NCI-H1105 treated with DMSO at 0.1 percent for 48 hours (cell line): Measurements from ENCODE around the gene LUC7L2.
"Not testable (repeated sequence)": the region's sequence is repeated elsewhere in the genome, so short reads cannot be mapped to it uniquely, and the experiment has no call there.

Experiments used
- DNase-seq: peaks from one replicate; lab custom pipeline; 2025; lab: John Stamatoyannopoulos, UW

The LUC7L2 gene, protein sequence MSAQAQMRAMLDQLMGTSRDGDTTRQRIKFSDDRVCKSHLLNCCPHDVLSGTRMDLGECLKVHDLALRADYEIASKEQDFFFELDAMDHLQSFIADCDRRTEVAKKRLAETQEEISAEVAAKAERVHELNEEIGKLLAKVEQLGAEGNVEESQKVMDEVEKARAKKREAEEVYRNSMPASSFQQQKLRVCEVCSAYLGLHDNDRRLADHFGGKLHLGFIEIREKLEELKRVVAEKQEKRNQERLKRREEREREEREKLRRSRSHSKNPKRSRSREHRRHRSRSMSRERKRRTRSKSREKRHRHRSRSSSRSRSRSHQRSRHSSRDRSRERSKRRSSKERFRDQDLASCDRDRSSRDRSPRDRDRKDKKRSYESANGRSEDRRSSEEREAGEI

DNA sequence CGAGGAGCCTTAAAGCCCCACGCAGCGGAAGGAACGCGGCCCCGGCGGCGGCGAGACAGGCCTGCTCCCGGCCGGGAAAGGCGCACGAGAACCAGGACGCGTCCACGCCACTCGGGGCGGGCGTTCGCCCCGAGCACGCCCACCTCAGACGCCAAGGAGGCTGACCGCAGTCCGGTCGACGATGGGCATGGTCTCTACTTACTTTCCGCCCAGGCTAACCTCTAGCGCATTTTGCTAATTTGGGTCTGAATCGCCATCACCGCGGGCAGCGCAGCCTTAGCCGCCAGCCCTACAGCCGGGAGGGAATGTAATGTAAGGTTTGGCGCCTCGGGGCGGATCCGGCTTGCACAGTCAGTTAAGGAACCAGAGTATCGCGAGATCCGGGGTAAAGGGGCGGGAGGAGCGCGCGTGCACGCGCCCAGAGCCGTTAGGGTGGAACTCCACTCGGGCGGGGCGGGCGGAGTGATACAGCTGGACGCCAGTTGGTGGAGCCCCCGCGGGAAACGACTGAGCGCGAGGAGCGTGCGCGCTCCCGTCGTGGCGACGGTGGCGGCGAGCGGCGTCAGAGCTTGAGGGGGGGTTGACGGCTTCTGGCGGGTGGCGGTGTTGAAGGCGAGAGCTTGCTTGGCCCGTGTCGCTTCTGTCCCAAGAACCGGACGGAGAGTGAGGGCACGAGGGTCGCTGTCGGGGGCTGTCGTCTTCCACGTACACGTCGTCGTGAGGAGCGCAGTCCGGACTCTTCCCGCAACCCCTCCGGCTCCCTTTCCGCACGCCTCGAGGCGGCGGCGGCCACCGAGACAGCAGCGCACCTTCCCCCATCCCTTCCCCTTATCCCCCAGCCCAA, at the start of gene LUC7L2:
Gene LUC7L2 (plus strand): TSS at position 529 of the 844 bp plus-strand sequence. CDS start 368 bp downstream, outside the sequence.
- peak; percentile 97 for DNase-seq

DNA sequence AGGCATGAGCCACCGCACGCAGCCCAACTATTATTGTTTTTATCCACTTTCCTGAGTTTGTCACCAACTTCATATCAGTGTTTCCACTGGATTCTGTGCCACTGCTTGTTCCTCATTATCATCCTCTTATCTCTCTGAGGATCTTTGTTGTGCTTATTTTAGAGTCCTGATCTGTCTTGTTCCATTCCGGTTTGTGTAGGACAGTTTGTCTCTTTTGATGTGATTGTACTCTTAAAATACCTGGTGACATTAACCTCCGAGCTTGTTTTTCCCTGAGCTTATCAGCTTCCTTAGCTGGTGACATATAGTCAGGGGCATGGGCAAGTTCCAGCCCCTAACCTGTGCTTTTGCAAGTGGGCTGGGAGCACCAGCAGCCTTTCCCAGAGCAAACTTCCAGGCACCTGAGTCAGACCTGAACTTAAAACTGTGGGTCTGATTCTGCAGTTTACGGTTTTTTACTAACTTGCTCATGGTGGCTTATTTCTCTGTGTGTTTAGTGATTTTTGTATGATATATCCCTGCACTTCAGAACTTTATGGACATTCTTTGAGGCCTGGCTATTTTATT, 41.7 kb upstream of the LUC7L2 start:
- DNase-seq = no peak

DNA sequence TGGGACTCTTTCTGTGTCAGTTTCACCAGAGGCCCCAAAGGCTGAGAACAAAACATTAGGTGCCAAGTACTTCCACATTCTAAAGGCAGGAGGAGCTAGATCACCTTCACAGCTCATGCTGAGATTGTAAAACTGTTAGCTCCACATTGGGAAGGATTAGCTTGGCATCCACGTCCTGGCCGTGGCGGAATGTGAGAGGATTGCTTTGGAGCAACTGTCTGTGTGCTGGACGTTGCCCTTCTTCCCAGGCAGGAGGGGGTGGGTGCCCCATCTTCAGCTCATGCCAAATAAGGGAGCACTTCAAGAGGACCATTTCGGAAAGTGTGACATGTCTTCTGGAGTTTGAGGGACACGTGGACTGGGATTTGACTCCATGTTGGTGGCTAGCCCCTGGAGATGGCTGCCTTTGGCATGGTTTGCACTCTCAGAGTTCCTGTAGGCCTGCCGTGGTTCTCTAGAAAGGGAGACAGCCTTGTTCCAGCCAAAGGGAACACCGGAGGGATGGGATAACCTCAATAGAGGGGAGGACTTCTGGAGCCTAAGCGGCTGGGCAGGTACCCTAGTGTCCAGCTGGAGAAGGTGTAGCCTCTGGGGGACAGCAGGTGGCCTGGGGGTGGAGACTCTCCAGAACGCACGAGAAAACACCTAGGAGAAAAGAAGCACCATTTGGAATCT, 38.5 kb upstream of the LUC7L2 start:
- no peak for DNase-seq

DNA sequence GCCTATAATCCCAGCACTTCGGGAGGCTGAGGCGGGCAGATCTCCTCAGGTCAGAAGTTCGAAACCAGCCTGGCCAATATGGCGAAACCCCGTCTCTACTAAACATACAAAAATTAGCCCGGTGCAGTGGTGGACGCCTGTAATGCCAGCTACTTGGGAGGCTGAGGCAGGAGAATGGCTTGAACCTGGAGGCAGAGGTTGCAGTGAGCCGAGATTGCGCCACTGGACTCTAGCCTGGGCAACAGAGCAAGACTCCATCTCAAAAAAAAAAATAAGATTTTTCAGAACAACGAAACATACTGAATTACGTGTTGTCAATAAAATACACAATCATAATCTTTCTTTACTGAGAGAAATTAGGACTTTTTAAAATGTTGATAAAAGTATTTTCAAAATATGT, 35.0 kb upstream of the LUC7L2 start:
- DNase-seq = not testable (repeated sequence)

DNA sequence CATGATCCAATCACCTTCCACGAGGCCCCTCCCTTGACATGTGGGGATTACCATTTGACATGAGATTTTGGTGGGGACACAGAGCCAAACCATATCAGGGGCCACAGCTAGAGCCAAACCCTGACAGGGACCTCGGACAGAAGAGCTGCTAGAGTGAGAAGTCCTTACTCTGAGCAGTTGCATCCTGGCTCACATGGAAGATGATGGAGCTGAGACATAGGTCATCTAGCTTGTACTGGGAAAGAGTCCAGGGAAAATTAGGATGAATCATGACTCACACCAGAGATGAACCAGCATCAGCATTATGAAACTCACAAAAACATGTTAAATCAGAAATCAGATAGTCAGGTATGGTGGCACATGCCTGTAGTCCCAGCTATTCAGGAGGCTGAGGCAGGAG, 31.3 kb upstream of the LUC7L2 start:
- DNase-seq = no peak

DNA sequence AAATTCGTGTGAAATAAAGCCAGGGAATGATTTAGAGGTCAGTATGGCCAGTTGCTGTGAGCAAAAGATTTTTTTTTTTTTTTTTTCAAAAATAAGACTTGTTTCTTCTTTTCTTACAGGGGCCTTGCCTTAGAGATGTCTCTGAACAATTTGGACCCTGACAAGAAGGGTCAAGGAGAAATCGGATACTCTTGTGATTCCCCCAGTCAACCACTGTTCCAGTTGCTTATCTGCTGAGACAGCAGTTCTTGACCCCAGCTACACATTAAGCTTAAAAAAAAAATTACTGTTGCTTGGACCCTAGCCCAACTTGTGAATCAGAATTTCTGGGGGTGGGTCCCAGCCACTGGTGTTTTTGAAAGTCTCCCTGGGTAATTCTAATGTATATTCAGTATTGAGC, 30.6 kb upstream of the LUC7L2 start:
- DNase-seq = no peak

DNA sequence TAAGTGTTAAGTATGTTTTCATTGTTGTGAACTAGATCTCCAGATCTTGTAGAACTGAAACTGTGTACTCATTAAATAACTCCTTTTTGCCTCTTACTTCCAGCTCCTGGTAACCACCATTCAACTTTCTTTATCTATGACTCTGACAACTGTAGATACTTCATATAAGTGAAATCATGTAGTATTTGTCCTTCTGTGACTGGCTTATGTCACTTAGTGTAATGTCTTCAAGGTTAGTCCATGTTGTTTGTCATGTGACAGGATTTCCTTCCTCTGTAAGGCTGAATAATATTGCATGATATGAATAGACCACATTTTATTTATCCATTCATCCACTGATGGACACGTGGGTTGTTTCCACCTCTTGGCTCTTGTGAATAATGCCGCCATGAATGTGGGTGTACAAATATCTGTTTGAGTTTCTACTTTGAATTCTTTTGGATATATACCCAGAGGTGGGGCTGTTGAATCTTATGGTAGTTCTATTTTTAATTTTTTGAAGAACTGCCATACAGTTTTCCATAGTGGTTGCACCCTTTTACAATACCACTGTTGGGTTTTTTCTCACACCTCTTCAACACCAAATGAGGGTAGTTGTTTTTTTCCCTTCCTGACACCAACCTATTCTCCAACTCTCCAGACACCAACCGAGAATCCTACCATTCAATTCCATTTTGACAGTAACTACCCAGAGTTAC, 29.2 kb upstream of the LUC7L2 start:
- DNase-seq = no peak

DNA sequence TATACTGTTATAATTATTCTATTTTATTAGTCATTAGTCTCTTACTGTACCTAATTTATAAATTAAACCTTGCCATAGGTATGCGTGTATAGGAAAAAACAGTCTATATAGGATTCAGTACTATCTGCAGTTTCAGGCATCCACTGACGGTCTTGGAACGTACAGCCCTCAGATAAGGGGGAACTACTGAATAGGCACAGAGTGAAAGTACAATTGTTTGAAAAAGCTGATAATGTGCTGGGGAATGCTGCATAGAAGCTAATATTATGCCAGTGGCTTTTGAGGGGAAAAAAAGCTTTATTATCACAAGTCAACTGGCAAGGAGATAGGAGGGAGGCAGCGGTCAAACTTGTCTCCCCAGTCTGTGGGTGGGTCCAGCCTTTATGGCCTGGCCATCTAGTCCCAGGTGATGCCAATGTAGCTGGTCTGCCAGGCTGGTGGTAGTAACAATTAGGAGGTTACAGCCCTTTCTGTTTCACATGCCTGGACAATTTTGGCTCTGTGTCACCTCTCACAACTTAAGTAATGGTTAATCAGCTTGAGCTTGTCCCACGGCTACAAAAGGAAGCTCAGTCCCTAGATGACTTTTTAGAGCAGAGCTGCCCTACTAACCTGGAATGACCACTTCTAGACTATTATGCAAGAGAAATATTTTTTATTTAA, 26.9 kb upstream of the LUC7L2 start:
- no peak for DNase-seq

DNA sequence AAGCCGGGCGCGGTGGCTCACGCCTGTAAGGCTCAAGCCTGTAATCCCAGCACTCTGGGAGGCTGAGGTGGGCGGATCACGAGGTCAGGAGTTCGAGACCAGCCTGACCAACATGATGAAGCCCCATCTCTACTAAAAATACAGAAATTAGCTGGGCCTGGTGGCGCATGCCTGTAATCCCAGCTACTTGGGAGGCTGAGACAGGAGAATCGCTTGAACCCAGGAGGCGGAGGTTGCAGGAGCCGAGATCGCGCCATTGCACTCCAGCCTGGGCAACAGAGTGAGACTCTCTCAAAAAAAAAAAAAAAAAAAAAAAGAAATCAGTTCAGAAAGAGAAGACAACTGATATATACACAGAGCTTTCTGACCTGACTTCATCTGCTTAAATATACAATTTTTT, 26.3 kb upstream of the LUC7L2 start:
- DNase-seq = not testable (repeated sequence)

DNA sequence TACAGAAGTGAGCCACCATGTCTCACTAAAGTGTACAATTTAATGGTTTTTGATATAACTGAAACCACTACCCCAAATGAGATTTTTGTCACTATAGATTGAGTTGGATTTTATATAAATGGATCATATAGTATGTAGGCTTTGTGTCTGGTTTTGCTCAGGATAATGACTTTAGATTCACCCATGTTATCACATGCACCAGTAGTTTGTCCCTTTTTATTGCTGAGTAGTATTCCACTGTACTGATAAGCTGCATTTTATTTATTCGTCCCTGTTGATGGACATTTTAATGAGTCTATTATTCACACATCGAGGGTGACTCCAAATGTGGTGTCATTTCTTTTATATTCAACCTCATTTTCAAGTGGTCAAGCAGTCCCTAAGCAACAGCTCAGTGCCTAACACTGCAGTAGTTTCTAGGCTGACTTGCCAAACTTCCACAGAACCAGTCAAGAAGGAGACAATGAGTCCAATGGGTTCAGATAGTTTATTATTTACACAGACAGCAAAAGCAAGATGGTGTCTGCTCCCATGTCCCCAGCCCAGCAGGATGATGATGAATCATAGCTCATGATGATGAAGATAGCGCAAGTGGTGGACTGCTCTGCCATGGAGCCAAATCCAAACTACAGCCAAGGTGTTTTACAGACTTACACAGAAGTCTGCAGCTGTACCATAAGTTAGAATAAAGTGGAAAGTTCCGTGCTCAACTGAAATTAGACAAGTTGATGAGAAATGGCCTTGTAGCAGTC, 25.1 kb upstream of the LUC7L2 start:
- no peak for DNase-seq

DNA sequence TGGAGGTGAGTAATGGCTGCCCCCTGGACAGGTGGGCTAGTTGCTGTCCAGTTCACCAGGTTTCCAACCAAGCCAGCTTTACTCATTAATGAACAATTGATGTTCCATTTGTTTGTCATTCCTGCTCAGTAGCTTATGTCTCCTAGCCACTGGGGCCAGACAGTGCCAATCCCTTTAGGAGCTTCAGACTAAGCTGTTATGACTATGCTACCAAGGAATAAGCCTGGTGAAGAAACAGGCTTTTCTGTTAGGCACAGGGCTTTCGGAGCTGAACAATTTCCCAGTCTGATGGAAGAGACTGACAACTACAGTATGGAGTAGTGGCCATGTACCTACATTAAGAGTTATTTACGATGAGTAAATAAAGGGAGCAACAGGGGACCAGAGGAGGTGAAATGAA, 20.7 kb upstream of the LUC7L2 start:
- no peak for DNase-seq

DNA sequence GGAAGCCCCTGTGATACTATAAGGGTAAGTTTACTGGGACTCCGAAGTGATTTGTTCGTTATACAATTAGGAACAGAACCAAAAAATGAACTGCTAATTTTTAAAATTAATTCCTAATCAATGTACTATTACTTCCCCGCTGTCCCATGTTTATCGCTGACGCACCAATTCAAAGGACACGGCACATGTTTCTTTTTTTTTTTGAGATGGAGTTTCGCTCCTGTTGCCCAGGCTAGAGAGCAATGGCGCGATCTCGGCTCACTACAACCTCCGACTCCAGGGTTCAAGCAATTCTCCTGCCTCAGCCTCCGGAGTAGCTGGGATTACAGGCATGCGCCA, 20.0 kb upstream of the LUC7L2 start:
- DNase-seq = no peak

DNA sequence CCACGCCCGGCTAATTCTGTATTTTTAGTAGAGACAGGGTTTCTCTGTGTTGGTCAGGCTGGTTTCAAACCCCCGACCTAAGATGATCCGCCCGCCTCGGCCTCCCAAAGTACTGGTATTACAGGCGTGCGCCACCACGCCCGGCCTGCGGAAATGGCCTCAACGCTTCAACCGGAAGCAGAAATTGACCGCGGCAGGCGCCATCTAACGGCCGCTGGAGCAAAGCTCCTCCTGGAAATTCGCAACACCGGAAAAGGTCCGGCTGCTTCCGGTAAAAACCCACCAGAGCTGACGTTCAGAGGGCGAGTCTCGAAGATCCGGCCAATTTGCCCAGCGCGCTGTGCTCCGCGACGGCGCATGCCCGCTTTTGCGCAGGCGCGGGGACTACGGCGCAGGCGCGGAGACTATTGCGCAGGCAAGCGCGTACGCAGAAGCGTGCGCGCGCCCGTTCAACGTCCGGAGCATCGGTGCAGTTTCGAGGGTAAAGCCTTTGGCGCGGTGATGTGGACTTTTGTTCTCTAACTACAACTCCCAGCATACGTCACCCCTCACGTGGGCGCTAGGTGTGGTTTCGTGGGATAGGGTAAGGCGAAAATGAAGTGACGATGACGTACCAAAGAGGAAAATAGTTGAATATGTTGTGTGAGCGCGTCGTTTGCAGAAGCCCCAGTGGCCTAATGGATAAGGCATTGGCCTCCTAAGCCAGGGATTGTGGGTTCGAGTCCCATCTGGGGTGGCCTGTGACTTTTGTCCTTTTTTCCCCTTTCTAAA, 19.5 kb upstream of the LUC7L2 start:
- peak; percentile 99 for DNase-seq

DNA sequence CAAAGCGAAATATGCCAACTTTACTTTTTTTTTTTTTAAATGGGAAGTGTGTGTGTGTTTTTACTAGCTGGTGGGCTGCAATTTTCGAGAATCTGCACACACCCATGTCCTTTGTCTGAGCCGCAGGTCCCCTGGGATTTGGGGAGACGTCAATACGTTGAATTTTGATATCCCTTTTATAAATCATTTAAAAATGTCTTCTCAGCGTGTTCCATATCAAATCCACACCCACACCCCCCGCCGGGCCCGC, 19.0 kb upstream of the LUC7L2 start:
- DNase-seq = no peak

DNA sequence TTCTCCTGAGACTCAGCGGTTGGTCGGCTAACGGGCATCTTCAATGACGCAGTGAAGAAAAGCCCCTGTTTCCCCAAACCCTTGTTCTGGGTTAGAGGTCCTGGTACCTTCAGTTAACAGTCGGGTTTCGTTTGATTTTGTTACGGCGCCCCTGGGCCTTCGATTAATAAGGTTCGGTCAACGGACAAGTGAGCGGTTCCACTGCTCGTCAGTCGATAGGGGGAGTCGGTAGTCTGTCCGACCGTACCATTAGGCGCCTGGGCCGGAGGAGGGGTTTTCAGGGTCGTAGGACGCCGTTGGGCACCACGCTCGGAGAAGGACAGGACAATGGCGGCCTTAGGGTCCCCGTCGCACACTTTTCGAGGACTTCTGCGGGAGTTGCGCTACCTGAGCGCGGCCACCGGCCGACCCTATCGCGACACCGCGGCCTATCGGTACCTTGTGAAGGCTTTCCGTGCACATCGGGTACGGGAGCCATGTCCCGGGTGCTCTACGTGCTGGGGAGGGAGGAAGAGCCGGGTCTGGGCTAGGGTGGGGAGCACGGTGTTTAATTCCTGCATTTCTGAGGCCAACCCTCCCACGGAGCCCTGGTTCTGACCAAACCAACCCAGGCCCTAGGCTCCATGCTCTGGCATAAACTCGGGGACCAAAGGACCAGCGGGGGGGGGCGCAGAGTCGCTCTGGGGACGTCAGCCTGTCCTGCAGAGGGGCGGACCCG, 18.5 kb upstream of the LUC7L2 start, which contains the start of gene FMC1:
Gene FMC1 (plus strand): TSS at position 280 of the 718 bp plus-strand sequence. CDS start 48 bp downstream, at position 328.
- peak; percentile 86 for DNase-seq

DNA sequence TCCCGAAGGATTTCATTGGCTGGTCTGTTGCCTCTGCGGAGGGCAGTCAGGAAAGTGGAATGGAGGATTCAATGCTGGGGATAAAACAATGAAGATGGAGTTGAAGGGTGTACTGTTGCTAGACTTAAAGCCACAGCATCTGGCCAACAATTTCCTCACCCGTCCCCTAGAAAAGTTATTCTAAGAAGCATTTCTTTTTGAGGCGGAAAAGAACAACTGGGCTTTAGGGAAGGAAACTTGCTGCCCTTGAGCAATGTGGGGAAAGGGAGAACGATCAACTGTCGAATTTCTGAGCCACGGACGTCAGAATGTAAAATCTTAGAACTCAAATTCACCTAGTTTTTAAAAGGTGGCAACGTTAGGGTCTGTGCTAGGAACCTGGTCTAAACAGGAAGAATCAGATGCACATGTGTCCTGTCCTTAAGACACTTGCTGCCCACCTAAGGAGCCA, 17.9 kb upstream of the LUC7L2 start:
- peak; percentile 90 for DNase-seq

DNA sequence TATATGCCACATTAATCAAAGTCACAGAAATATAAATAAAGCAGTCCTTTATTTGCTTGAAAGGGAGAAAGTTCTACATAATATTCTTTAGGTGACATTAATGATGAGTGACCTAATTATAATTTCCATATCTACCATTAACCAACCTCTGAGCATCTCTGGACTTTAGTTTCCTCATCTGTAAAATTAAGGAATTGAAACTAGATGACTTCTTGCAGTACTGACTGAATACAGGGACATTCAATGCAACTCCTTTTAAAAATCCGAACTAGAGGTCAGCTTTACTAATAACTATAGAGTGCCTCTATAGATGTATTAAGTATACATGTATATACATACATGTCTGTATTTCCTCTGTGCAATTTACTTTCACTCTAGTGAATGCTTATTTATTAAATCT, 14.7 kb upstream of the LUC7L2 start:
- no peak for DNase-seq

DNA sequence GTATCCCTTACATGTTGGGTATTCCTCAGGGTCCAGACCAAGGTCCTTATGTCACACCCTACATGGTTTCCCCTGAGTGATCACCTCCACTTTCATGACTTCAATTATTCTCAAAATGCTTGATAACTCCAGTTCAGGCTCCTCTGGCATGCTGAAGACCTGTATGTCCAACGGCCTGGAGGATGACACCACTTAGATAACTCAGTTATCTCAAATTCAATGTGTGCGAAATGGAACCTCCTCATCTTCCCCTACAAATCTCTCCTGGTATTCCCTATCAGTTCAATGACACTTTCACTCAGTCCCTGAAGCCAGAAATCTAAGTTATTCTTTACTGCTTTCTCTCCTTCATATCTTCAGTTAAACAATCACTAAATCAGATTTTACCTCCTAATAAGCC, 8.7 kb upstream of the LUC7L2 start:
- DNase-seq = no peak

DNA sequence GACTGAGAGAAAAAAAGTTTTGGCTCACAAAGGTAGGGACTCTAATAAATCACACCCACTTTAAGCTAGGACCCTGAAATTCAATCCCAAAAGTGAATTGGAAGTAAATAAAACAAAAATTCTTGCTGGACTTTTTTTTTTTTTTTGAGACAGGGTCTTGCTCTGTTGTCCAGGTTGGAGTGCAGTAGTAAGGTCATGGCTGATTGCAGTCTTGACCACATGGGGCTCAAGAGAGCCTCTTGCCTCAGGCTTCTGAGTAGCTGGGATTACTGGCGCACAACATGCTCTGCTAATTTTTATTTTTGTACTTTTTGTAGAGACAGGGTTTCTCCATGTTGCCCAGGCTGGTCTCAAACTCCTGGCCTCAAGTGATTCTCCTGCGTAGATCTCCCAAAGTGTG, 5.0 kb upstream of the LUC7L2 start:
- DNase-seq = no peak
